IMR-90 (cell line): ENCODE results near the gene AKIP1. TPM values are rescaled to one million over a fixed set of nuclear protein-coding genes. Genes with fewer than 3 reads are reported as not detected.

Experiments used
- ATAC-seq: fragments of 200-7000 bp; cut with Tn5 transposase; 2 replicates; pipeline ENCODE4 v1.9.1; 2020; ENCODE audit warnings: low read depth, mild to moderate bottlenecking, moderate library complexity
- BruUV-seq: library from RNA; stranded (reverse); fragments of 400-500 nt; replicated peaks from 2 replicates; lab custom pipeline; 2021; lab: Mats Ljungman, UMichigan
- CTCF ChIA-PET: fragments of 300-600 bp; formaldehyde crosslinking; extraction: SDS; loops from one replicate; lab custom pipeline; 2021; ENCODE audit warnings: antibody characterized with exemption; lab: Yijun Ruan, JAX
- POLR2A ChIA-PET: fragments of 300-600 bp; sonication (Branson Sonifier 250); formaldehyde crosslinking; loops from one replicate; lab custom pipeline; 2022; ENCODE audit warnings: antibody characterized with exemption; ENCODE audit not compliant: unreplicated experiment; lab: Charles Lee
- DNase-seq: peaks from one replicate; pipeline ENCODE4 v3.0.0; 2013
- H2AFZ ChIP-seq: replicated peaks from 2 replicates; pipeline ENCODE3; 2013; ENCODE audit warnings: low read length, mild to moderate bottlenecking; ENCODE audit not compliant: poor library complexity
- H2AK5ac ChIP-seq: 2 replicates; pipeline ENCODE4 v1.6.1; 2013; ENCODE audit warnings: low read depth, low read length, inconsistent platforms
- H2AK9ac ChIP-seq: replicated peaks from 2 replicates; pipeline ENCODE3; 2013; ENCODE audit warnings: mild to moderate bottlenecking, low read depth, low read length, moderate library complexity; ENCODE audit not compliant: poor library complexity
- H2BK120ac ChIP-seq: 2 replicates; pipeline ENCODE4 v1.6.1; 2013; ENCODE audit warnings: low read depth, low read length, inconsistent platforms
- H2BK15ac ChIP-seq: 3 replicates; pipeline ENCODE4 v1.6.1; 2013; ENCODE audit warnings: low read depth, low read length, inconsistent platforms
- H2BK20ac ChIP-seq: 2 replicates; pipeline ENCODE4 v1.6.1; 2013; ENCODE audit warnings: low read depth, mild to moderate bottlenecking, inconsistent platforms, low read length, moderate library complexity
- H2BK5ac ChIP-seq: 2 replicates; pipeline ENCODE4 v1.6.1; 2013; ENCODE audit warnings: mild to moderate bottlenecking, low read depth, low read length, inconsistent platforms; ENCODE audit not compliant: poor library complexity, severe bottlenecking
- H3K14ac ChIP-seq: replicated peaks from 2 replicates; pipeline ENCODE4 v1.6.1; 2013; ENCODE audit warnings: low read depth, low read length, inconsistent platforms
- H3K18ac ChIP-seq: 2 replicates; pipeline ENCODE4 v1.6.1; 2013; ENCODE audit warnings: low read depth, low read length, control low read depth
- H3K23ac ChIP-seq: 2 replicates; pipeline ENCODE4 v1.6.1; 2013; ENCODE audit warnings: low read depth, low read length, inconsistent platforms
- H3K27ac ChIP-seq: 2 replicates; pipeline ENCODE4 v1.5.1; 2013; ENCODE audit warnings: mild to moderate bottlenecking, control low read depth, low read length; ENCODE audit not compliant: insufficient read depth
- H3K27me3 ChIP-seq: 2 replicates; pipeline ENCODE4 v1.6.1; 2013; ENCODE audit warnings: low read length; ENCODE audit not compliant: control insufficient read depth, insufficient read depth
- H3K36me3 ChIP-seq: 2 replicates; pipeline ENCODE4 v1.6.1; 2013; ENCODE audit warnings: low read length, mixed read lengths; ENCODE audit not compliant: control insufficient read depth, insufficient read depth
- H3K4ac ChIP-seq: 2 replicates; pipeline ENCODE4 v1.6.1; 2013; ENCODE audit warnings: low read depth, low read length, inconsistent platforms
- H3K4me1 ChIP-seq: 2 replicates; pipeline ENCODE4 v1.6.1; 2013; ENCODE audit warnings: low read length, mixed read lengths; ENCODE audit not compliant: control insufficient read depth, insufficient read depth
- H3K4me2 ChIP-seq: 2 replicates; pipeline ENCODE4 v1.6.1; 2013; ENCODE audit warnings: low read depth, mild to moderate bottlenecking, control low read depth, low read length, moderate library complexity
- H3K4me3 ChIP-seq: 2 replicates; pipeline ENCODE4 v1.5.1; 2013; ENCODE audit warnings: low read depth, mild to moderate bottlenecking, control low read depth, low read length, moderate library complexity; ENCODE audit not compliant: insufficient read depth
- H3K56ac ChIP-seq: 2 replicates; pipeline ENCODE4 v1.6.1; 2013; ENCODE audit warnings: low read length, inconsistent platforms; ENCODE audit not compliant: insufficient read depth; ENCODE audit errors: extremely low read depth
- H3K79me1 ChIP-seq, 2 experiments: 2 replicates each; pipeline ENCODE4 v1.6.1; 2013; ENCODE audit warnings: low read length in 2 of 2, inconsistent platforms in 1 of 2, low read depth in 1 of 2
- H3K9ac ChIP-seq: 2 replicates; pipeline ENCODE4 v1.6.1; 2013; ENCODE audit warnings: low read depth, low read length, control low read depth
- H3K9me1 ChIP-seq: 2 replicates; pipeline ENCODE4 v1.6.1; 2013; ENCODE audit warnings: low read length, inconsistent platforms; ENCODE audit not compliant: insufficient read depth
- H3K9me3 ChIP-seq: 2 replicates; pipeline ENCODE4 v1.6.1; 2013; ENCODE audit warnings: low read length; ENCODE audit not compliant: control insufficient read depth, insufficient read depth
- H4K20me1 ChIP-seq: 2 replicates; pipeline ENCODE4 v1.6.1; 2013; ENCODE audit warnings: low read length, inconsistent platforms; ENCODE audit not compliant: insufficient read depth
- H4K5ac ChIP-seq: 2 replicates; pipeline ENCODE4 v1.6.1; 2013; ENCODE audit warnings: mild to moderate bottlenecking, low read depth, low read length, control low read depth
- H4K8ac ChIP-seq, 2 experiments: 2 replicates each; pipeline ENCODE4 v1.6.1; 2013; ENCODE audit warnings: low read depth in 2 of 2, low read length in 2 of 2, control low read depth in 1 of 2, inconsistent platforms in 1 of 2
- H4K91ac ChIP-seq: 2 replicates; pipeline ENCODE4 v1.6.1; 2013; ENCODE audit warnings: low read depth, low read length, inconsistent platforms; ENCODE audit not compliant: insufficient read depth
- BHLHE40 ChIP-seq: fragments of 150-350 bp; IDR thresholded peaks from 2 replicates; pipeline ENCODE4 v1.6.1; 2016; ENCODE audit warnings: mild to moderate bottlenecking, low read depth, low read length
- CEBPB ChIP-seq: IDR thresholded peaks from 2 replicates; pipeline ENCODE4 v1.6.1; 2012; ENCODE audit warnings: low read depth, low read length, improper control_type of control experiment
- CHD1 ChIP-seq: IDR thresholded peaks from 2 replicates; pipeline ENCODE4 v1.6.1; 2012; ENCODE audit warnings: low read depth, low read length, improper control_type of control experiment
- FOS ChIP-seq: fragments of 150-350 bp; IDR thresholded peaks from 2 replicates; pipeline ENCODE4 v1.6.1; 2016; ENCODE audit warnings: low read depth, low read length
- MXI1 ChIP-seq: IDR thresholded peaks from 2 replicates; pipeline ENCODE4 v1.6.1; 2012; ENCODE audit warnings: low read depth, mild to moderate bottlenecking, low read length, moderate library complexity, borderline replicate concordance
- POLR2A ChIP-seq: IDR thresholded peaks from 2 replicates; pipeline ENCODE4 v1.6.1; 2012; ENCODE audit warnings: mild to moderate bottlenecking, low read depth, low read length
- RAD21 ChIP-seq: IDR thresholded peaks from 2 replicates; pipeline ENCODE4 v1.6.1; 2012; ENCODE audit warnings: low read length, improper control_type of control experiment
- RCOR1 ChIP-seq: IDR thresholded peaks from 2 replicates; pipeline ENCODE4 v1.6.1; 2012; ENCODE audit warnings: mild to moderate bottlenecking, low read length, improper control_type of control experiment; ENCODE audit not compliant: insufficient replicate concordance
- SMC3 ChIP-seq: fragments of 150-350 bp; IDR thresholded peaks from 2 replicates; pipeline ENCODE4 v1.6.1; 2016; ENCODE audit warnings: low read depth, mild to moderate bottlenecking, antibody characterized with exemption, low read length, moderate library complexity
- WGBS, 2 experiments: methylation state at CpG; one replicate each; pipeline versions ENCODE4 v1.1.5 to v1.1.7; 2013; ENCODE audit warnings: missing lambda C conversion rate in 2 of 2; ENCODE audit not compliant: insufficient read length in 1 of 2; ENCODE audit errors: extremely low coverage in 2 of 2; 5-methylcytosine and 5-hydroxymethylcytosine counted together
- dilution Hi-C: fragments of 300-500 bp; cut with HindIII; formaldehyde crosslinking; loops from one replicate; pipeline ENCODE4 v1.14.3; 2018; ENCODE audit warnings: low sequenced_read_pairs; ENCODE audit not compliant: unreplicated experiment
- in situ Hi-C: fragments of 300-500 bp; cut with MboI; formaldehyde crosslinking; loops from 3 replicates; pipeline ENCODE4 v1.14.3; 2019; ENCODE audit warnings: low sequenced_read_pairs, inconsistent platforms, mixed read lengths
- intact Hi-C: fragments of 100-400 bp; cut with micrococcal nuclease; formaldehyde crosslinking; loops from 2 replicates; pipeline ENCODE4 v1.10.0; 2022
- polyA plus RNA-seq, 3 experiments: library from polyadenylated mRNA; depleted of rRNA; stranded (reverse); fragments of >200 nt; gene quantifications; 2 replicates each; pipeline ENCODE4 v1.2.3, GENCODE V29; 2012; ENCODE audit warnings: low replicate concordance in 1 of 3
- total RNA-seq: library from RNA; depleted of rRNA; stranded (reverse); fragments of >200 nt; gene quantifications from 2 replicates; pipeline ENCODE4 v1.2.3, GENCODE V29; 2012
- TF ChIP-seq, protein P1 (sequence below): fragments of 150-350 bp; IDR thresholded peaks from 2 replicates; pipeline ENCODE4 v1.6.1; 2017; ENCODE audit warnings: mild to moderate bottlenecking, antibody characterized with exemption, low read length, low read depth
- TF ChIP-seq, protein P2 (sequence below): fragments of 150-350 bp; IDR thresholded peaks from 2 replicates; pipeline ENCODE4 v1.6.1; 2016; ENCODE audit warnings: low read depth, mild to moderate bottlenecking, low read length, moderate library complexity, borderline replicate concordance

AKIP1 gene
- total and polyA plus RNA-seq, 2 of the 4 experiments (the other 2 are of a cell fraction): 33.9 to 36.0 TPM

DNA sequence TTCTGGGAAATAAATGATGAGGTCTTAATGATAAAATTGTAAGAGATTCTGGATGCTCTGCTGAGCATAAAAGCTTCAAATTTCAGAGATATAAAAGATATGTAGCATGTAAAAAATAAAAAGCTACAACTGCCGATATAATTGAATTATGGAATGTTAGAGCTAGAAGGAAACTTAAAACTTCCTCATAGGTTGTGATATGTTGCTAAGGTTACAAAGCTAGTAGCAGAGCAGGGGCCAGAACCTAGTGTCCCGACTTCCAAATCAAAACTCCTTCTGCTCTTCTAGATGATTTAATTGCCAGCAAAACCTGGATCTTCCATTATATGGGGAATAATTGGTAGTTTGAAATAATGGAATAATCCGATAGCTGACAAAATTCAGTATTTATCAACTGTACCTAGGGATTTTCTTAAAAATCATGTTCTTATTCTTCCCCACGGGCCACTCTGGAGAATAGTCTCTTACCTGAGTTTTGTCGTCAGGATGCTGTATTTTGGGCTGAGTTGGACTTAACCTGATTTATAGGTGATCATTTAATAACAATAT, 31.6 kb downstream of the AKIP1 start, which contains the start of gene ASCL3:
ASCL3 (minus strand) TSS at position 499 of the 549 bp plus-strand sequence. CDS start 4,855 bp downstream, outside the sequence.
- no peaks in the 10 kb centered on the region for H3K36me3 ChIP-seq
- no peaks in the 10 kb centered on the region for H3K79me1 ChIP-seq
- H4K8ac ChIP-seq: no peak within 1 kb of the TSS
- H3K4me2 ChIP-seq: no peak within 1 kb of the TSS
- H2AK9ac ChIP-seq: no peak within 1 kb of the TSS
- H2AK5ac ChIP-seq: no peak within 1 kb of the TSS
- in situ Hi-C loops (no loop called here), intact Hi-C loops (no loop called here), dilution Hi-C loops (no loop called here)
- no peak within 1 kb of the TSS for H3K56ac ChIP-seq
- no peak within 1 kb of the TSS for H2BK15ac ChIP-seq
- no peak within 1 kb of the TSS for H3K27ac ChIP-seq
- H3K4me3 ChIP-seq: no peak within 1 kb of the TSS
- no peak within 1 kb of the TSS for H3K9ac ChIP-seq
- ChIA-PET POLR2A (no interaction called here), CTCF (interaction anchor here (1.6 kb wide), 1 partner anchor 9 kb away, joined by 5 read pairs; no protein-coding TSS in a partner anchor)
- no peak within 1 kb of the TSS for H3K23ac ChIP-seq
- no peaks in the 10 kb centered on the region for H3K27me3 ChIP-seq
- ATAC-seq (no peak), DNase-seq (no peak)
- H3K4ac ChIP-seq: no peak within 1 kb of the TSS
- no peak within 1 kb of the TSS for H2BK5ac ChIP-seq
- no CpG with 5 or more reads among the region's 5 CpGs for WGBS, 2 experiments
- no peak within 1 kb of the TSS for H3K18ac ChIP-seq
- no peak within 1 kb of the TSS for H4K91ac ChIP-seq
- TF ChIP-seq SMC3 (no peak), RAD21 (no peak), CEBPB (no peak), RCOR1 (no peak), CHD1 (no peak), POLR2A (no peak), FOS (no peak), BHLHE40 (no peak), MXI1 (no peak)
- TF ChIP-seq, protein P1, sequence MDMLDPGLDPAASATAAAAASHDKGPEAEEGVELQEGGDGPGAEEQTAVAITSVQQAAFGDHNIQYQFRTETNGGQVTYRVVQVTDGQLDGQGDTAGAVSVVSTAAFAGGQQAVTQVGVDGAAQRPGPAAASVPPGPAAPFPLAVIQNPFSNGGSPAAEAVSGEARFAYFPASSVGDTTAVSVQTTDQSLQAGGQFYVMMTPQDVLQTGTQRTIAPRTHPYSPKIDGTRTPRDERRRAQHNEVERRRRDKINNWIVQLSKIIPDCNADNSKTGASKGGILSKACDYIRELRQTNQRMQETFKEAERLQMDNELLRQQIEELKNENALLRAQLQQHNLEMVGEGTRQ: no peak
- TF ChIP-seq, protein P2, sequence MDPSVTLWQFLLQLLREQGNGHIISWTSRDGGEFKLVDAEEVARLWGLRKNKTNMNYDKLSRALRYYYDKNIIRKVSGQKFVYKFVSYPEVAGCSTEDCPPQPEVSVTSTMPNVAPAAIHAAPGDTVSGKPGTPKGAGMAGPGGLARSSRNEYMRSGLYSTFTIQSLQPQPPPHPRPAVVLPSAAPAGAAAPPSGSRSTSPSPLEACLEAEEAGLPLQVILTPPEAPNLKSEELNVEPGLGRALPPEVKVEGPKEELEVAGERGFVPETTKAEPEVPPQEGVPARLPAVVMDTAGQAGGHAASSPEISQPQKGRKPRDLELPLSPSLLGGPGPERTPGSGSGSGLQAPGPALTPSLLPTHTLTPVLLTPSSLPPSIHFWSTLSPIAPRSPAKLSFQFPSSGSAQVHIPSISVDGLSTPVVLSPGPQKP: no peak
- peaks cover 3% of the 10 kb centered on the region for H3K4me1 ChIP-seq
- H3K9me3 ChIP-seq: no peaks in the 10 kb centered on the region
- BruUV-seq: no TSS peak
- no peak within 1 kb of the TSS for H2BK120ac ChIP-seq
- H3K9me1 ChIP-seq: no peaks in the 10 kb centered on the region
- no peaks in the 10 kb centered on the region for H4K20me1 ChIP-seq
- H2AFZ ChIP-seq: no peak within 1 kb of the TSS
- no peak within 1 kb of the TSS for H3K14ac ChIP-seq
- H2BK20ac ChIP-seq: no peak within 1 kb of the TSS
- H4K5ac ChIP-seq: no peak within 1 kb of the TSS
